Activated CD8-positive, alpha-beta memory T cell treated with anti-CD3 and anti-CD28 coated beads for 1 hour (primary cell): ENCODE data around the gene LRRK1.

Experiments
- DNase-seq, 2 donors: peaks; one replicate each; pipeline ENCODE4 v3.0.0-alpha.2; 2020; ENCODE audit warnings: low read depth in 1 of 2; ENCODE audit errors: extremely low read depth in 1 of 2

The LRRK1 gene

GRCh38 chr15:101001796-101002195 is 82.6 kb downstream of the LRRK1 start:
- DNase-seq: no peak

DNA sequence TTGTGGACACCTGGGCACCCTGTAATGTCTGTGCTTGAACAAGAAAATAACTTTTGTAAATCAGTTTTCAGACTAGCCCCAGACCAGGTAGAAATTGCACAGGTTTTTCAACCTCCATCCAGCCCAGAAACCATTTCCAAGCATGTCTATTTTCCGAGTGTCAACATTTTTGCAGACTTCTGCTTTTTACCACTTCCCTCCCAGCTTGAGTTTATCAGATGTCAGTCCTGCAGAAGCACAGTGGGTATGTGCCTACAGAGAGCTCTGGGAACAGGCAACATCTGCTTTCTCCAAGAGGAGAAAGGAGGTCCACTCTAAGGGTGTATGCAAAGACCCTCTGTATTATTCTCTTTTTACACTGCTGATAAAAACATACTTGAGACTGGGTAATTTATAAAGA is 83.9 kb downstream of the LRRK1 start:
- DNase-seq: no peak

DNA sequence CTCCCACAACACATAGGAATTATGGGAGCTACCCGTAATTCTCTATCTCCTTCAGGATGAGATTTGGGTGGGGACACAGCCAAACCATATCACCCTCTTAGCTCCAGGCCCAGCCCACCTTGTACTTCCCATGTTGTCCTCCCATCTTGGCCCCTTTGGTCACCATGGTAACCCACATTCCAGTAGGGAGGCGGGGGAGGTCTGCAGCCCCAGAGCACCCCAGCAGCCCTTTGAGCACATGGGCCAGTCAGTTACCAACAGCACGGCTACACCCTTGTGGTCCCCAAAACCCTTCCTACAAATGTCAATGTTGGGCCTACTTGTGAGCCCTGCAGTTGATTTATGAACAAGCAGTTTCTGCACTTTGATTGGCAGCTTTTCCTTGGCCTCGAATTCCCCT is 84.5 kb downstream of the LRRK1 start:
- no peak for DNase-seq

GRCh38 chr15:101004500-101004899 is 85.3 kb downstream of the LRRK1 start:
- DNase-seq: no peak

DNA sequence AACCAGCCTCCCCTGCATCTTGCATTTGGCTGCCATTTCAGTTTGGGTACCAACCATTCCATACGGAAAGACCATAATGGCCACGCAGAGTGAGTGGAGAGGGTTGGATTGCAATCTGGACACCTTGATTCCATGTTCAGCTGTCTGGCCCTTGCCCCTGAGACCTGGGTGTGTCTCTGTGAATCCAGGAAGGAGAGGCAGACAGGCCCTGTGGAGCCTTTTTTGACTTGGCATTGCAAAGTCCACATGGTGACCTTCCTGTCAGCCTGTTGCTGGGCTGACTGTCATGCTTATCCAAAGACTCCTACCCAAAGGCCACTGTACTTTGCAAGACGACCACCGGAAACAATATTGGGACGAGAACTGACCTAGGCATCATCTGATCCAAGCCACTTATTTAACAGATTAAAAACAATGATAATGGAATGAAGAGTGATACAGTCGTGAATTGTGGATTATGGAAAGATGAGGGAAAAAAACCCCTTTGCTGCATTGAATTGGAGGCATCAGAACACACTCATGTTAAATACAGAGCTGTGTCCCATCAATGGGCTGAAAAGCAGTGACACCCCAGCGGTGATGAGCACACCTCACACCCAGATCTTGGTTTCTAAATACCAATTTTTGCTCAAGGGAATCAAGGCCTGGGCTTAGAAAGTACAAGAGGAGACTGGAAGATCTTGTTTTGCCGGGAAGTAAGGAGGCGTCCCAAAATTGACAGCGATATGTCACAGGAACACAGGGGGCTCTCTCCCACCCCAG is 86.0 kb downstream of the LRRK1 start:
- no peak for DNase-seq

- peak; percentile 11 to 41 for DNase-seq
These were observed 88.0 kb downstream of the LRRK1 start for GRCh38 chr15:101006931-101007691.

GRCh38 chr15:101008158-101009139 is 89.3 kb downstream of the LRRK1 start:
- DNase-seq: peak; percentile 61 to 80

GRCh38 chr15:101009176-101009575 is 90.0 kb downstream of the LRRK1 start:
- no peak for DNase-seq

GRCh38 chr15:101010781-101011180 is 91.6 kb downstream of the LRRK1 start:
- no peak for DNase-seq

- DNase-seq: no peak
These were observed 93.4 kb downstream of the LRRK1 start for GRCh38 chr15:101012326-101013200.

GRCh38 chr15:101013201-101013550 is 94.0 kb downstream of the LRRK1 start:
- no peak for DNase-seq

DNA sequence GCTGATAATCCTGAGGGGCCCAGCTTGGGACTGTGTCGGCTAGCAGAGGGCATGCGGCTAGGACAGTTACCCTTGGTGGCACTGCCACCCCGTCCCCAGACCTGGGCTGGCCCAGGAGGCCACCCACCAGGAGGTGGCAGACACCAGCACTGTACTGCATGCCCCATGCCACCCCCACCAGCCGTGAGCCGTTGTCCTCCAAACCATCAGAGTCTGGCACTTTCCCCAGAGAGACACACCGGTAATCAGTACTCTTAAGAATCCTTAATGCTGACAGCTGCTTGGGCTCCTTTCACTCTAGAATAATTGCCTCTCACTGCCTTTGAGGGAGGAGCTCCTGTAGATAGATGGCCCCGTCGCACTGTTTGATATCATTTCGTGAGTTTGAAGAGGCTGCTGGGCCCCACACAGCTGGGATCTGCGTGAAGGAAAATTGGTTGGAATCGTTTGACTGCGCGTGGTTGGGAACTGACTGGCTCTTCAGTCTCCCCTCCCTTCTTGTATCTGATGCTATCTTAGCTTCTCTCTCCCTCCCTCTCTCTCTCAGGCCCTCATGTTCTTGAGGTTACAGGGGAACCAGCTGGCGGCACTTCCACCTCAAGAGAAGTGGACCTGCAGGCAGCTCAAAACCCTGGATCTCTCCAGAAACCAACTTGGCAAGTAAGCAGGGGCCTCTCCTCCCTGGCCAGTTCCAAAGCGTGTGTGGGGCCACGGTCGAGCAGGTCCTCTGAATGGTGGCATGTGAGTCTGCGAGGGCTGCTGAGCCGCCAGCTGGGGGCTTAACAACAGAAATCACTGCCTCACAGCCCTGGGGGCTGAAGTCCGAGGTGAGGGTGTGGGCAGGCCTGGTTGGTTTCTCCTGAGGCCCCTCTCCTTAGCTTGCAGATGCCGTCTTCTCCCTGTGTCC is 94.9 kb downstream of the LRRK1 start:
- DNase-seq: no peak

GRCh38 chr15:101014921-101015841 is 96.0 kb downstream of the LRRK1 start:
- peak; percentile 29 to 44 for DNase-seq

- DNase-seq: no peak
These were observed 97.4 kb downstream of the LRRK1 start for GRCh38 chr15:101016581-101016980.

GRCh38 chr15:101017093-101017754 is 98.1 kb downstream of the LRRK1 start:
- no peak for DNase-seq

- DNase-seq: no peak
These were observed 98.9 kb downstream of the LRRK1 start for GRCh38 chr15:101018016-101018415.

DNA sequence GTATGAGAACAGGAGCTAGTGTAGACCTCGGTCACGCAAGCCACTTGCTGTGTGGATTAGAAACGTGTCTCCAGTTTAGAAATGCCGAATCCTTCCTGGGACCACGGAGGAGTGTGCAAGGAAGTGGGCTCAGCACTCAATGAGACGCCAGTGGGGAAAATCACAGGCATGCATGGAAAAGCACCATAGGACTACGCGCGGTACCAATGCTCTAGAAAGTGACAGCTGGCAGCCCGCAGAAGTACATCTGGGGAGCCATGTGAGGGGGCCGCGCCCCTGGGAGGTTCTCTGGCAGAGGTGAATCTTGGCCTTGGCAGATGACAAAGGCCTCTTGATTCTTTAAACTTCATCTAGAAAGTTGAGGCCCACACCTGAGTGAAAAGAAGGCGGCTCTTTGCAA is 99.3 kb downstream of the LRRK1 start:
- no peak for DNase-seq
